ENCODE results near the gene MRM1. TPM values are rescaled to one million over a fixed set of nuclear protein-coding genes. Genes with fewer than 3 reads are reported as not detected.

The MRM1 gene
- total RNA-seq, 1 donor from 2014 or later = 3.1 TPM

- Mint-ChIP-seq H3K36me3 (ENCODE audit: low read depth, unreplicated experiment) (peaks cover 1% of the 10 kb centered on the region), H3K27me3 (ENCODE audit: low read depth, unreplicated experiment) (peaks cover 55% of the 10 kb centered on the region), H3K27ac (ENCODE audit: unreplicated experiment) (no peak overlapping the region), H3K4me1 (ENCODE audit: low read depth, unreplicated experiment) (peaks cover 3% of the 10 kb centered on the region), H3K4me3 (ENCODE audit: unreplicated experiment) (no peak overlapping the region), H3K9me3 (ENCODE audit: unreplicated experiment) (no peaks in the 10 kb centered on the region)
- no peak for DNase-seq (ENCODE audit: low read depth)
- Histone ChIP-seq H4K20me1 (ENCODE audit: insufficient read depth, low read length) (no peaks in the 10 kb centered on the region), H2AFZ (ENCODE audit: low read depth, low read length) (no peak overlapping the region), H3K36me3 (ENCODE audit: insufficient read depth, low read length) (no peaks in the 10 kb centered on the region), H3K9ac (ENCODE audit: low read length) (no peak overlapping the region), H3K79me2 (ENCODE audit: insufficient read depth, low read length) (no peaks in the 10 kb centered on the region), H3K27ac (ENCODE audit: low read depth, low read length) (no peak overlapping the region), H3K4me2 (ENCODE audit: low read length) (no peak overlapping the region), H3K27me3 (ENCODE audit: insufficient read depth, low read length) (peaks cover 31% of the 10 kb centered on the region), H3K4me1 (ENCODE audit: insufficient read depth, low read length) (no peaks in the 10 kb centered on the region), H3K4me3 (ENCODE audit: insufficient read depth, low read depth, low read length) (no peak overlapping the region), H3K9me3 (ENCODE audit: insufficient read depth, low read depth, low read length) (no peaks in the 10 kb centered on the region)
- FAIRE-seq = no peak
- no peak for TF ChIP-seq EZH2 (IDR thresholded peaks at IDR 0.05; ENCODE audit: insufficient read depth, low read length)
- TF ChIP-seq, protein P1, sequence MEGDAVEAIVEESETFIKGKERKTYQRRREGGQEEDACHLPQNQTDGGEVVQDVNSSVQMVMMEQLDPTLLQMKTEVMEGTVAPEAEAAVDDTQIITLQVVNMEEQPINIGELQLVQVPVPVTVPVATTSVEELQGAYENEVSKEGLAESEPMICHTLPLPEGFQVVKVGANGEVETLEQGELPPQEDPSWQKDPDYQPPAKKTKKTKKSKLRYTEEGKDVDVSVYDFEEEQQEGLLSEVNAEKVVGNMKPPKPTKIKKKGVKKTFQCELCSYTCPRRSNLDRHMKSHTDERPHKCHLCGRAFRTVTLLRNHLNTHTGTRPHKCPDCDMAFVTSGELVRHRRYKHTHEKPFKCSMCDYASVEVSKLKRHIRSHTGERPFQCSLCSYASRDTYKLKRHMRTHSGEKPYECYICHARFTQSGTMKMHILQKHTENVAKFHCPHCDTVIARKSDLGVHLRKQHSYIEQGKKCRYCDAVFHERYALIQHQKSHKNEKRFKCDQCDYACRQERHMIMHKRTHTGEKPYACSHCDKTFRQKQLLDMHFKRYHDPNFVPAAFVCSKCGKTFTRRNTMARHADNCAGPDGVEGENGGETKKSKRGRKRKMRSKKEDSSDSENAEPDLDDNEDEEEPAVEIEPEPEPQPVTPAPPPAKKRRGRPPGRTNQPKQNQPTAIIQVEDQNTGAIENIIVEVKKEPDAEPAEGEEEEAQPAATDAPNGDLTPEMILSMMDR (IDR thresholded peaks at IDR 0.05; ENCODE audit: insufficient read depth, low read depth, low read length) = no peak
Measured at GRCh38 chr17:36650096-36650775, 48.9 kb downstream of the MRM1 start.

DNA sequence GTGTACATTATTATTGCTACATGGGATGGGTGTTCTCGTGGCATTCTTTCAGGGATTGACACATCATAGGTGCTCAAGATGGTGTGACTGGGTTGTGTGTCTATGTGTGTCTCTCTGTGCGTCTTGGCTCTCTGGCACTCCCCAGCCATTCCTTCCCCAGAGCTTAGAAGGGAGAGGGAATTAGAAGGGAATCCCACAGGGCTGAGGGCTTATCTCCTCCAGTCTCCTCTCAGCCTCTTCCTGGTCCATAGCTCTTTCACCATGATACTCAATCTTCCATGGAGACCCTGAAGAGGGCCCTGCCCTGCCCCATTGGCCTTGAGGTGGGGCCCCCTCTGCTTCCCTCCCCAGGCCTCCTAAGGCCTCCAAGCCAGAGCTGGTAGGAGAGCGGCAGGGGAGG is 52.0 kb downstream of the MRM1 start:
- H2AFZ ChIP-seq (ENCODE audit: low read depth, low read length) = no peak overlapping the region
- DNase-seq (ENCODE audit: low read depth) (no peak), FAIRE-seq (no peak)
- H3K36me3 Mint-ChIP-seq (ENCODE audit: low read depth, unreplicated experiment) = peaks cover under 1% of the 10 kb centered on the region
- TF ChIP-seq, protein P1 (IDR thresholded peaks at IDR 0.05; ENCODE audit: insufficient read depth, low read depth, low read length) = no peak
- no peak for TF ChIP-seq EZH2 (IDR thresholded peaks at IDR 0.05; ENCODE audit: insufficient read depth, low read length)
- peaks cover 24% of the 10 kb centered on the region for H3K27me3 ChIP-seq (ENCODE audit: insufficient read depth, low read length)
- no peaks in the 10 kb centered on the region for H4K20me1 ChIP-seq (ENCODE audit: insufficient read depth, low read length)
- H3K9me3 ChIP-seq (ENCODE audit: insufficient read depth, low read depth, low read length) = no peaks in the 10 kb centered on the region
- H3K27ac ChIP-seq (ENCODE audit: low read depth, low read length) = no peak overlapping the region
- H3K4me3 Mint-ChIP-seq (ENCODE audit: unreplicated experiment) = no peak overlapping the region
- H3K27me3 Mint-ChIP-seq (ENCODE audit: low read depth, unreplicated experiment) = peaks cover 57% of the 10 kb centered on the region
- peaks cover 3% of the 10 kb centered on the region for H3K4me1 ChIP-seq (ENCODE audit: insufficient read depth, low read length)
- H3K9ac ChIP-seq (ENCODE audit: low read length) = no peak overlapping the region
- no peak overlapping the region for H3K27ac Mint-ChIP-seq (ENCODE audit: unreplicated experiment)
- H3K79me2 ChIP-seq (ENCODE audit: insufficient read depth, low read length) = no peaks in the 10 kb centered on the region
- H3K4me3 ChIP-seq (ENCODE audit: insufficient read depth, low read depth, low read length) = no peak overlapping the region
- peaks cover 3% of the 10 kb centered on the region for H3K4me1 Mint-ChIP-seq (ENCODE audit: low read depth, unreplicated experiment)
- H3K9me3 Mint-ChIP-seq (ENCODE audit: unreplicated experiment) = no peaks in the 10 kb centered on the region
- H3K36me3 ChIP-seq (ENCODE audit: insufficient read depth, low read length) = no peaks in the 10 kb centered on the region
- no peak overlapping the region for H3K4me2 ChIP-seq (ENCODE audit: low read length)

- no peaks in the 10 kb centered on the region for H3K9me3 ChIP-seq (ENCODE audit: insufficient read depth, low read depth, low read length)
- no peak overlapping the region for H3K27ac ChIP-seq (ENCODE audit: low read depth, low read length)
- TF ChIP-seq, protein P1 (IDR thresholded peaks at IDR 0.05; ENCODE audit: insufficient read depth, low read depth, low read length) = no peak
- no peak for TF ChIP-seq EZH2 (IDR thresholded peaks at IDR 0.05; ENCODE audit: insufficient read depth, low read length)
- Mint-ChIP-seq H3K9me3 (ENCODE audit: unreplicated experiment) (no peaks in the 10 kb centered on the region), H3K27ac (ENCODE audit: unreplicated experiment) (no peak overlapping the region), H3K4me3 (ENCODE audit: unreplicated experiment) (no peak overlapping the region), H3K4me1 (ENCODE audit: low read depth, unreplicated experiment) (peaks cover 2% of the 10 kb centered on the region), H3K27me3 (ENCODE audit: low read depth, unreplicated experiment) (peaks cover 57% of the 10 kb centered on the region), H3K36me3 (ENCODE audit: low read depth, unreplicated experiment) (peaks cover 2% of the 10 kb centered on the region)
- peaks cover 21% of the 10 kb centered on the region for H3K27me3 ChIP-seq (ENCODE audit: insufficient read depth, low read length)
- no peak overlapping the region for H2AFZ ChIP-seq (ENCODE audit: low read depth, low read length)
- no peak overlapping the region for H3K4me3 ChIP-seq (ENCODE audit: insufficient read depth, low read depth, low read length)
- no peaks in the 10 kb centered on the region for H4K20me1 ChIP-seq (ENCODE audit: insufficient read depth, low read length)
- FAIRE-seq (no peak), DNase-seq (ENCODE audit: low read depth) (no peak)
- peaks cover 3% of the 10 kb centered on the region for H3K4me1 ChIP-seq (ENCODE audit: insufficient read depth, low read length)
- H3K9ac ChIP-seq (ENCODE audit: low read length) = no peak overlapping the region
- no peaks in the 10 kb centered on the region for H3K79me2 ChIP-seq (ENCODE audit: insufficient read depth, low read length)
- H3K36me3 ChIP-seq (ENCODE audit: insufficient read depth, low read length) = no peaks in the 10 kb centered on the region
- H3K4me2 ChIP-seq (ENCODE audit: low read length) = no peak overlapping the region
Measured at GRCh38 chr17:36653856-36654255, 52.5 kb downstream of the MRM1 start.

All from astrocyte (in vitro differentiated cells and primary cell).